MM.1S (cell line): ENCODE data around the gene IQGAP2.
A peak's percentile ranks its signal among the peaks of the same experiment; 100 is the strongest.
"Not testable (repeated sequence)": the region's sequence is repeated elsewhere in the genome, so short reads cannot be mapped to it uniquely, and the experiment has no call there.

ENCODE experiments used
- DNase-seq: peaks from one replicate; pipeline ENCODE4 v3.0.0-alpha.2; 2015
- H2AFZ ChIP-seq: fragments of 300-600 bp; sonication (generic); 2 replicates; pipeline ENCODE4 v1.6.0; 2016; ENCODE audit warnings: antibody characterized with exemption, low read length
- H3F3A ChIP-seq: fragments of 300-600 bp; sonication (generic); 2 replicates; pipeline ENCODE4 v1.6.1; 2016; ENCODE audit warnings: mild to moderate bottlenecking, antibody characterized with exemption, low read length, moderate library complexity, mixed read lengths; ENCODE audit not compliant: insufficient read depth
- H3K27ac ChIP-seq: fragments of 300-600 bp; sonication (generic); 2 replicates; pipeline ENCODE4 v1.5.1; 2016; ENCODE audit warnings: mild to moderate bottlenecking, low read length
- H3K27me3 ChIP-seq: fragments of 300-600 bp; sonication (generic); replicated peaks from 2 replicates; pipeline ENCODE4 v1.6.0; 2016; ENCODE audit warnings: low read length; ENCODE audit not compliant: insufficient read depth
- H3K36me3 ChIP-seq: fragments of 300-600 bp; sonication (generic); replicated peaks from 2 replicates; pipeline ENCODE4 v1.6.1; 2016; ENCODE audit warnings: mild to moderate bottlenecking, low read length, mixed read lengths; ENCODE audit not compliant: insufficient read depth
- H3K4me1 ChIP-seq: fragments of 300-600 bp; sonication (generic); 2 replicates; pipeline ENCODE4 v1.6.1; 2016; ENCODE audit warnings: low read length, mixed read lengths
- H3K4me2 ChIP-seq: fragments of 300-600 bp; sonication (generic); 2 replicates; pipeline ENCODE4 v1.6.0; 2016; ENCODE audit warnings: low read depth, low read length
- H3K4me3 ChIP-seq: fragments of 300-600 bp; sonication (generic); 2 replicates; pipeline ENCODE4 v1.5.1; 2016; ENCODE audit warnings: low read length, mixed read lengths
- H3K79me2 ChIP-seq: fragments of 300-600 bp; sonication (generic); 2 replicates; pipeline ENCODE4 v1.6.1; 2016; ENCODE audit warnings: mixed run types, low read length, mixed read lengths
- H3K9ac ChIP-seq: fragments of 300-600 bp; sonication (generic); 2 replicates; pipeline ENCODE4 v1.6.1; 2016; ENCODE audit warnings: low read length, mixed read lengths
- H3K9me2 ChIP-seq: fragments of 300-600 bp; sonication (generic); replicated peaks from 2 replicates; pipeline ENCODE4 v1.6.1; 2016; ENCODE audit warnings: mild to moderate bottlenecking, low read length, mixed read lengths; ENCODE audit not compliant: insufficient read depth
- H3K9me3 ChIP-seq: fragments of 300-600 bp; sonication (generic); replicated peaks from 2 replicates; pipeline ENCODE4 v1.6.1; 2016; ENCODE audit warnings: mild to moderate bottlenecking, low read length, mixed read lengths; ENCODE audit not compliant: insufficient read depth
- H4K20me1 ChIP-seq: fragments of 300-600 bp; sonication (generic); 2 replicates; pipeline ENCODE4 v1.6.1; 2016; ENCODE audit warnings: mild to moderate bottlenecking, low read length, moderate library complexity, mixed read lengths; ENCODE audit not compliant: insufficient read depth
- EZH2 ChIP-seq: fragments of 300-600 bp; sonication (generic); optimal IDR thresholded peaks from 2 replicates; pipeline ENCODE3; 2017; ENCODE audit warnings: low read depth, mild to moderate bottlenecking, antibody characterized with exemption, low read length, mixed read lengths
- EZH2phosphoT487 ChIP-seq: fragments of 300-600 bp; sonication (generic); IDR thresholded peaks from 2 replicates; pipeline ENCODE4 v1.6.1; 2018; ENCODE audit warnings: antibody characterized with exemption, low read length
- TF ChIP-seq, protein P1 (sequence below): fragments of 300-600 bp; sonication (generic); IDR thresholded peaks from 2 replicates; pipeline ENCODE4 v1.5.1; 2016; ENCODE audit warnings: antibody characterized with exemption, low read length, mixed read lengths

Gene IQGAP2

DNA sequence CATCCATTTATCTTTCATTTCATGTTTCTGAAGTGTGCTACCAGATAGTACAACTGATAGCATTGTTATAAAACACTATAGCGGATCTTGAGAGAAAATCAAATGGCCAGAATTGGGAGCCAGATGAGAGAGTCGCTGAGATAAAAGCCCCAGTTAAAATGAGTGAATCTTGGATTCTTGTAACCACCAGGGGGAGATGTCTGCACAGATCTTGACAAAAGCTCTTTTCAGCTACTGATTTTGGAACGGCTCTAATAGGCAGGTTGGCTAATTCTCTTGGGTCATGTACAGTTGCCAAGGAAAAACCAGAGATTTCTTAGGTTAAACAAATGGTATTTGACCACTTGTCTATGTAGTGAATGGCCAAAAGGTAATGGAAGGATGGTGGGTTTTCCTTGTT, 198.4 kb downstream of the IQGAP2 start:
- H3K9me3 ChIP-seq = no peaks in the 10 kb centered on the region
- H4K20me1 ChIP-seq = no peaks in the 10 kb centered on the region
- peak; percentile 54 for DNase-seq
- no peaks in the 10 kb centered on the region; the same call in 1 of the 2 replicates for H3K36me3 ChIP-seq
- TF ChIP-seq, protein P1, sequence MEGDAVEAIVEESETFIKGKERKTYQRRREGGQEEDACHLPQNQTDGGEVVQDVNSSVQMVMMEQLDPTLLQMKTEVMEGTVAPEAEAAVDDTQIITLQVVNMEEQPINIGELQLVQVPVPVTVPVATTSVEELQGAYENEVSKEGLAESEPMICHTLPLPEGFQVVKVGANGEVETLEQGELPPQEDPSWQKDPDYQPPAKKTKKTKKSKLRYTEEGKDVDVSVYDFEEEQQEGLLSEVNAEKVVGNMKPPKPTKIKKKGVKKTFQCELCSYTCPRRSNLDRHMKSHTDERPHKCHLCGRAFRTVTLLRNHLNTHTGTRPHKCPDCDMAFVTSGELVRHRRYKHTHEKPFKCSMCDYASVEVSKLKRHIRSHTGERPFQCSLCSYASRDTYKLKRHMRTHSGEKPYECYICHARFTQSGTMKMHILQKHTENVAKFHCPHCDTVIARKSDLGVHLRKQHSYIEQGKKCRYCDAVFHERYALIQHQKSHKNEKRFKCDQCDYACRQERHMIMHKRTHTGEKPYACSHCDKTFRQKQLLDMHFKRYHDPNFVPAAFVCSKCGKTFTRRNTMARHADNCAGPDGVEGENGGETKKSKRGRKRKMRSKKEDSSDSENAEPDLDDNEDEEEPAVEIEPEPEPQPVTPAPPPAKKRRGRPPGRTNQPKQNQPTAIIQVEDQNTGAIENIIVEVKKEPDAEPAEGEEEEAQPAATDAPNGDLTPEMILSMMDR = peak; percentile 68
- TF ChIP-seq EZH2 (no peak), EZH2phosphoT487 (no peak)
- no peaks in the 10 kb centered on the region for H3K79me2 ChIP-seq
- H3K9me2 ChIP-seq = no peaks in the 10 kb centered on the region
- no peaks in the 10 kb centered on the region for H3K27me3 ChIP-seq
- H3K4me3 ChIP-seq = no peak overlapping the region
- H3F3A ChIP-seq = no peaks in the 10 kb centered on the region
- no peak overlapping the region for H2AFZ ChIP-seq
- H3K27ac ChIP-seq = no peak overlapping the region
- H3K4me1 ChIP-seq = no peaks in the 10 kb centered on the region
- H3K9ac ChIP-seq = no peak overlapping the region
- no peak overlapping the region for H3K4me2 ChIP-seq

DNA sequence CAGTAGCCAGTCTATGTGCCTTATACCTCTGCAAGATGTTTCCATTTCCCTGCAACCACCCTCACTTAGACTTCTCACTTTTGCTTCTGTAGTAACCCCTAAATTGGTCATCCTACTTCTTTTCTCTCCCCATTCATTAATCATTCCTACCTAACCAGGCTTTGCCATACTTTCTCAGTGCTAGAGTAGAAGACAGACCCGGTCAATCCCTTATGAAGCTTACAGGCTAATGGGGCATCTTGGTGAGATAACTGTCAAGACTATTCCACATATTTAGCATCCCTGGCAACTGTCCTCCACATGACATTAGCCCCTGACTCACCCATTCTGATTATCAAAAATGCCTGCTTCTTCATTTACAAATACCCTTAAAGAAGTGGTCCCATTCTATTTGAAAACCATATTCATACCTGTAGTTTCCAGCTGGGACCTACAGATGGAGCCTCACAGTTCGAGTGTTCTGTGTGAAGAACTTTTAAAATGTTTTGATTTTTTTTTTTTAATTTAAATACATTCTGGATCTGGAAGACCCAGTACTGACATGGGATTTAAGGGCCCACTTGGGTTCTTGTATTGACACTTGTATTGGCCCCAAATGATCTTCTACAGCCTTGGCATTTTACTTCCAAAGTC, 199.1 kb downstream of the IQGAP2 start:
- H3K4me3 ChIP-seq = no peak overlapping the region
- no peak for DNase-seq
- no peaks in the 10 kb centered on the region for H4K20me1 ChIP-seq
- no peak overlapping the region for H2AFZ ChIP-seq
- TF ChIP-seq, protein P1 = peak; percentile 12; the same call in 1 of the 2 replicates
- TF ChIP-seq EZH2 (no peak), EZH2phosphoT487 (no peak)
- H3K9me2 ChIP-seq = no peaks in the 10 kb centered on the region
- H3K79me2 ChIP-seq = no peaks in the 10 kb centered on the region
- no peaks in the 10 kb centered on the region; the same call in 1 of the 2 replicates for H3K36me3 ChIP-seq
- H3K9me3 ChIP-seq = no peaks in the 10 kb centered on the region
- no peaks in the 10 kb centered on the region for H3K27me3 ChIP-seq
- no peaks in the 10 kb centered on the region for H3F3A ChIP-seq
- no peak overlapping the region for H3K9ac ChIP-seq
- no peak overlapping the region for H3K4me2 ChIP-seq
- no peaks in the 10 kb centered on the region for H3K4me1 ChIP-seq
- no peak overlapping the region for H3K27ac ChIP-seq

DNA sequence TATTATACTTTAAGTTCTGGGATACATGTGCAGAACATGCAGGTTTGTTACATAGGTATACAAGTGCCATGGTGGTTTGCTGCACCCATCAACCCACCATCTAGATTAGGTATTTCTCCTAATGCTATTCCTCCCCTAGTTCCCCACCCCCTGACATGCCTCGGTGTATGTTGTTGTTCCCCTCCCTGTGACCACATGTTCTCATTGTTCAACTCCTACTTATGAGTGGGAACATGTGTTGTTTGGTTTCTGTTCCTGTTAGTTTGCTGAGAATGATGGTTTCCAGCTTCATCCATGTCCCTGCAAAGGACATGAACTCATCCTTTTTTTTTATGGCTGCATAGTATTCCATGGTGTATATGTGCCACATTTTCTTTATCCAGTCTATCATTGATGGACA, 200.9 kb downstream of the IQGAP2 start:
- H3K9ac ChIP-seq, DNase-seq, H4K20me1 ChIP-seq, H2AFZ ChIP-seq, H3K4me1 ChIP-seq, H3K4me3 ChIP-seq, H3K9me2 ChIP-seq, H3K4me2 ChIP-seq, H3K27ac ChIP-seq, H3F3A ChIP-seq, H3K9me3 ChIP-seq, H3K79me2 ChIP-seq, H3K27me3 ChIP-seq, H3K36me3 ChIP-seq: not testable (repeated sequence)

GRCh38 chr5:76604838-76605237, 201.8 kb downstream of the IQGAP2 start:
- Histone ChIP-seq H3K9me3 (no peaks in the 10 kb centered on the region), H4K20me1 (no peaks in the 10 kb centered on the region), H3K27me3 (no peaks in the 10 kb centered on the region), H2AFZ (no peak overlapping the region), H3K9me2 (no peaks in the 10 kb centered on the region), H3K79me2 (no peaks in the 10 kb centered on the region), H3K27ac (no peak overlapping the region), H3K9ac (no peak overlapping the region), H3K4me3 (no peak overlapping the region), H3K36me3 (no peaks in the 10 kb centered on the region), H3K4me1 (no peaks in the 10 kb centered on the region), H3F3A (no peaks in the 10 kb centered on the region), H3K4me2 (no peak overlapping the region)
- no peak for TF ChIP-seq EZH2phosphoT487
- TF ChIP-seq, protein P1 = no peak
- no peak for TF ChIP-seq EZH2
- no peak for DNase-seq
